Loucy (cell line): Measurements from ENCODE around the gene IL1RN.

ENCODE experiments used
- H2AFZ ChIP-seq: fragments of 200-600 bp; sonication (generic); 2 replicates; pipeline ENCODE4 v1.6.0; 2016; ENCODE audit warnings: antibody characterized with exemption, mild to moderate bottlenecking, low read length, moderate library complexity
- H3F3A ChIP-seq: fragments of 200-600 bp; 2 replicates; pipeline ENCODE4 v1.6.0; 2016; ENCODE audit warnings: antibody characterized with exemption, low read depth, mild to moderate bottlenecking
- H3K27me3 ChIP-seq: fragments of 200-600 bp; sonication (generic); 2 replicates; pipeline ENCODE4 v1.6.1; 2014; ENCODE audit warnings: low read length, mild to moderate bottlenecking; ENCODE audit not compliant: insufficient read depth, poor library complexity, severe bottlenecking
- H3K36me3 ChIP-seq: fragments of 200-600 bp; sonication (generic); 2 replicates; pipeline ENCODE4 v1.6.1; 2016; ENCODE audit warnings: low read length; ENCODE audit not compliant: insufficient read depth
- H3K4me1 ChIP-seq: fragments of 200-600 bp; sonication (generic); 2 replicates; pipeline ENCODE4 v1.5.1; 2014; ENCODE audit warnings: low read length, mild to moderate bottlenecking; ENCODE audit not compliant: insufficient read depth, poor library complexity, severe bottlenecking
- H3K4me2 ChIP-seq: fragments of 200-600 bp; sonication (generic); 2 replicates; pipeline ENCODE4 v1.6.0; 2014; ENCODE audit warnings: antibody characterized with exemption, low read length, low read depth, mild to moderate bottlenecking; ENCODE audit not compliant: poor library complexity, severe bottlenecking
- H3K4me3 ChIP-seq: fragments of 200-600 bp; sonication (generic); 2 replicates; pipeline ENCODE4 v1.5.1; 2014; ENCODE audit warnings: low read length, mild to moderate bottlenecking, mixed read lengths; ENCODE audit not compliant: poor library complexity, severe bottlenecking
- H3K79me2 ChIP-seq: fragments of 200-600 bp; sonication (generic); 2 replicates; pipeline ENCODE4 v1.6.1; 2014; ENCODE audit warnings: low read length; ENCODE audit not compliant: insufficient read depth
- H3K9ac ChIP-seq: fragments of 200-600 bp; sonication (generic); 2 replicates; pipeline ENCODE4 v1.6.0; 2014; ENCODE audit warnings: mild to moderate bottlenecking, low read depth, low read length, moderate library complexity; ENCODE audit not compliant: poor library complexity, severe bottlenecking
- H3K9me2 ChIP-seq: fragments of 200-600 bp; sonication (generic); replicated peaks from 2 replicates; pipeline ENCODE4 v1.6.1; 2016; ENCODE audit warnings: low read depth, low read length, mixed read lengths
- H3K9me3 ChIP-seq: fragments of 200-600 bp; sonication (generic); 2 replicates; pipeline ENCODE4 v1.6.1; 2014; ENCODE audit warnings: mild to moderate bottlenecking, antibody characterized with exemption, low read length, low read depth; ENCODE audit not compliant: insufficient read depth
- H4K20me1 ChIP-seq: fragments of 200-600 bp; sonication (generic); 2 replicates; pipeline ENCODE4 v1.6.0; 2014; ENCODE audit warnings: antibody characterized with exemption, low read length, mild to moderate bottlenecking; ENCODE audit not compliant: insufficient read depth, poor library complexity, severe bottlenecking
- EZH2phosphoT487 ChIP-seq: fragments of 200-600 bp; IDR thresholded peaks from 2 replicates; pipeline ENCODE4 v1.6.1; 2018; ENCODE audit warnings: antibody characterized with exemption, mild to moderate bottlenecking, moderate library complexity, borderline replicate concordance
- TF ChIP-seq, protein P1 (sequence below): fragments of 200-600 bp; sonication (generic); conservative IDR thresholded peaks from 2 replicates; pipeline ENCODE4 v1.5.1; 2014; ENCODE audit warnings: mild to moderate bottlenecking, antibody characterized with exemption, low read length

The IL1RN gene

DNA sequence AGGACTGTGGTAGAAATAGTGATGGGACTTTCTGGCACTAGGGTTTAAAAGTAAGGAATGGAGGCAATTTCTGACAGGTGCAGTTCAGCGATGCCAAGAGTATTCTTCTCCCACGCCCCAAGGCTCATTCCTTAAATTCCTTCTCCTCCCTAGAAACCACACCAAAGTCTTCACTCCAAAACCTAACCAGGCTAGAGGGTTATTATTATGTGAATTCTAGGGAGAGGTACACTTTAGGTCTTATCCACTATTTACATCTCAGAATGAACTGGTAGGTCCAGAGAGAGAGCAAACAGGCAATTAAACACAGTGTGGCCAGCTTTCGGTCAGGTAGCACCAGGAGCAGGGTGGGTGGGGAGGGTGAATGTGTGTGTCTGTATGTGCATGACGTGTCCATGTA, 48.3 kb upstream of the IL1RN start:
- Histone ChIP-seq H3K36me3 (no peaks in the 10 kb centered on the region), H3K9me2 (no peaks in the 10 kb centered on the region), H3K79me2 (no peaks in the 10 kb centered on the region), H3K4me2 (no peak overlapping the region), H3K4me3 (no peak overlapping the region), H3K9ac (no peak overlapping the region), H3F3A (no peaks in the 10 kb centered on the region), H2AFZ (no peak overlapping the region), H4K20me1 (no peaks in the 10 kb centered on the region), H3K27me3 (no peaks in the 10 kb centered on the region), H3K4me1 (no peaks in the 10 kb centered on the region), H3K9me3 (no peaks in the 10 kb centered on the region)
- TF ChIP-seq, protein P1, sequence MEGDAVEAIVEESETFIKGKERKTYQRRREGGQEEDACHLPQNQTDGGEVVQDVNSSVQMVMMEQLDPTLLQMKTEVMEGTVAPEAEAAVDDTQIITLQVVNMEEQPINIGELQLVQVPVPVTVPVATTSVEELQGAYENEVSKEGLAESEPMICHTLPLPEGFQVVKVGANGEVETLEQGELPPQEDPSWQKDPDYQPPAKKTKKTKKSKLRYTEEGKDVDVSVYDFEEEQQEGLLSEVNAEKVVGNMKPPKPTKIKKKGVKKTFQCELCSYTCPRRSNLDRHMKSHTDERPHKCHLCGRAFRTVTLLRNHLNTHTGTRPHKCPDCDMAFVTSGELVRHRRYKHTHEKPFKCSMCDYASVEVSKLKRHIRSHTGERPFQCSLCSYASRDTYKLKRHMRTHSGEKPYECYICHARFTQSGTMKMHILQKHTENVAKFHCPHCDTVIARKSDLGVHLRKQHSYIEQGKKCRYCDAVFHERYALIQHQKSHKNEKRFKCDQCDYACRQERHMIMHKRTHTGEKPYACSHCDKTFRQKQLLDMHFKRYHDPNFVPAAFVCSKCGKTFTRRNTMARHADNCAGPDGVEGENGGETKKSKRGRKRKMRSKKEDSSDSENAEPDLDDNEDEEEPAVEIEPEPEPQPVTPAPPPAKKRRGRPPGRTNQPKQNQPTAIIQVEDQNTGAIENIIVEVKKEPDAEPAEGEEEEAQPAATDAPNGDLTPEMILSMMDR: no peak
- no peak for TF ChIP-seq EZH2phosphoT487

DNA sequence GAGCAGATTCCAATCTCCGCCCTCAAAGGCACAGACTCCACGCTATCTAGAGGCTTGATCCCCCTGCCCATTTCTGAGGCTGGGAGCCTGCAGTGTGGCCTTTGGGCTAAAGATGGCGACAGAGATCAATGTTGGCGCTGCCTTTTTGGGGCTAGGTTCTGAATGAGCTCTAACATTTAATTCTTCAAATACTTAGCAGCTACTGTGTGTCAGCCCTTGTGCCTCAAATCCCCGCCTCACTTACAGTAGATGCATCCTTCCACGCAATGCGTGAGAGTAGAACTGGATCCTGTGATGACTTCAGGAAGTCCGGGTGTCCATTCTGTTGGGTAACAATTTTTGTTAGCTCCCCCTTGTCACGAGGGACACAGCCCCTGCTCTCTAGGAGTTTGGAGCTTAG, 47.3 kb upstream of the IL1RN start:
- H3K79me2 ChIP-seq: no peaks in the 10 kb centered on the region
- no peaks in the 10 kb centered on the region for H3K27me3 ChIP-seq
- H3K4me3 ChIP-seq: no peak overlapping the region
- no peak overlapping the region for H3K9ac ChIP-seq
- no peaks in the 10 kb centered on the region for H3K36me3 ChIP-seq
- no peaks in the 10 kb centered on the region for H3F3A ChIP-seq
- no peaks in the 10 kb centered on the region for H3K4me1 ChIP-seq
- no peak overlapping the region for H2AFZ ChIP-seq
- no peak overlapping the region for H3K4me2 ChIP-seq
- H3K9me3 ChIP-seq: no peaks in the 10 kb centered on the region
- no peaks in the 10 kb centered on the region for H4K20me1 ChIP-seq
- no peaks in the 10 kb centered on the region for H3K9me2 ChIP-seq
- TF ChIP-seq, protein P1: peak; percentile 89
- TF ChIP-seq EZH2phosphoT487: no peak

DNA sequence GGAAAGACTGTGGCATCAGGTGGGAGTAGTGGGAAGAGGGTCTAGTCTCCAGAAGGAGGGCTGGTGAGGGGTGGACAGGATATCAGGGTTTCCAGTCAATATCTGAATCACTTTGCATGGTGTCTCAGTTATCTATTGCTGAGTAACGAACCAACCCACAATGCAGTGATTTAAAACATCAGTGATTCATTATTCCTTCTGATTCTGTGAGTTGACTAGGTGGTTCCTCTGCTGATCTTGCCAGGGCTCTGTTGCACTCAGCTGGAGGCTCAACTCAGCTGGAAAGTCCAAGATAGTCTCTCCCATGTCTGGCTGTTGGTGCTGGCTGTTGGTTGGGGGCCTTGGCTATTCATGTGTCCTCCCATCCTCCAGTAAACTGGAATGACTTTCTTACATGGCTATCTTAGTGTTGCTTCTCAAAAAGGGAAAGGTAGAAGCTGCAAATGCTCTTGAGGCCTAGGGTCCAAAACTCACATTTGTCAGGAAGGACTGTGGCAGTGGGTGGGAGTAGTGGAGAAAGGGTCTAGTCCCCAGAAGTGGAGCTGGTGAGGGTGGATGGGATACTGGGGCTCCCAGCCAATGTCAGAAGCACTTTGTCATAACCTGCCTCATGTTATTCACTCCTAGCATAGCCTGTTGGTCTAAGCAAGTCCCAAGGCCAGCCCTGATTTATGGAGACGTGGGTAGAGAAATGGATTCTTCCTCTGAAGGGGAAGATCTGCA, 45.7 kb upstream of the IL1RN start:
- Histone ChIP-seq H3K4me2 (no peak overlapping the region), H3K79me2 (no peaks in the 10 kb centered on the region), H3K4me3 (no peak overlapping the region), H3K36me3 (no peaks in the 10 kb centered on the region), H3K9me2 (no peaks in the 10 kb centered on the region), H3F3A (no peaks in the 10 kb centered on the region), H3K4me1 (no peaks in the 10 kb centered on the region), H3K9me3 (no peaks in the 10 kb centered on the region), H3K9ac (no peak overlapping the region), H2AFZ (no peak overlapping the region), H3K27me3 (no peaks in the 10 kb centered on the region), H4K20me1 (no peaks in the 10 kb centered on the region)
- TF ChIP-seq, protein P1: no peak
- TF ChIP-seq EZH2phosphoT487: no peak
